Cardiac fibroblast (primary cell): ENCODE data around the gene COL20A1.

ENCODE experiments used
- DNase-seq, 2 donors: peaks; one replicate each; pipeline versions ENCODE4 v3.0.0 to v3.0.0-alpha.2; 2010; ENCODE audit warnings: low read depth in 2 of 2
- H3K4me3 ChIP-seq, 2 donors: replicated peaks in 1 of 2; 1 replicate in 1 of 2; 2 replicates in 1 of 2; pipeline ENCODE4 v1.5.1; 2011; ENCODE audit warnings: low read depth in 2 of 2, low read length in 2 of 2, mild to moderate bottlenecking in 2 of 2, moderate library complexity in 1 of 2
- TF ChIP-seq, protein P1 (sequence below): IDR thresholded peaks from one replicate; pipeline ENCODE4 v1.5.1; 2011; ENCODE audit warnings: low read depth, mild to moderate bottlenecking, low read length, inconsistent platforms

Gene COL20A1

DNA sequence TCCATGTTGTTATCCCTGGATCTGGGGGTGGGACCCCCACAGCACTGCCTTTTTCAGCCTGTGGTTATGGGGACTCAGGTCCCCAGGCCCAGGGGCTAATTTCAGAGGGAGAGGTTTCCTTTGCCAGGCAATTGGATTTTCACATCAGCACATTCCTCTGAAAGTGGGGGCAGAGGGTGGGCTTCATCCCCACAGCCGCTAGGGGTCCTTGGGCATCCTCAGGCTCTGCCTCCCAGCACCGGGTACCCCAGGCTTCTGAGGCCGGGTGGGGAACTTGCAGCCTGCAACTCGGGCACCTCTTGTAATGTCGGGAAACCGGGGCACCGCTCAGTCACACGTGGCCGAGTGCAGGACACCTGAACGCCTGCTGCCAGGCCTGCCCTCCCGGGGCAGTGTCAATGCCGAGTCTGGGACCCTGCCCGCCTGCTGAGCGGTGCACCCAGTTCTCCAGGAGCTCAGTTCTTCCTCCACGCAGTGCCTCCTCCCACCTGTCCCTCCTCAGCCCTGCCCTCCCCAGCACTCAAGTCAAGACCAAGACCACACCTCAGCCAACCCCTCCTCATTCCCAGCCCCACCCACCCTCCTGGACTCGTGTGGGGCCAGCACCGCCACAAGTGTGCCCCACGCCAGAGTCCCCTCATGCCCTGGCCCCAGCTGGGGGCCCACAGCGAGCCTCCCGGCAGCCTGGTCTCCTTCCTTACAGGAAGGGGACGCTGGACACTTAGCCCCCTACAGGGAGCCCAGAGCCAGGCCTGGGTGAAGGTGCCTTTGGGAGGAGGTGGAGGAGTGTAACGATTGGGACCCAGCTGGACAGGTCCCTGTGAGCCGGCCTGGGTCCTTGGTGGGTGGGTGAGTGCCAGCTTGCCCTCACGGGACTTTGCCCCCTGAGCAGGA lies 77.0 kb downstream of the COL20A1 start:
- H3K4me3 ChIP-seq = no peak overlapping the region
- TF ChIP-seq, protein P1, sequence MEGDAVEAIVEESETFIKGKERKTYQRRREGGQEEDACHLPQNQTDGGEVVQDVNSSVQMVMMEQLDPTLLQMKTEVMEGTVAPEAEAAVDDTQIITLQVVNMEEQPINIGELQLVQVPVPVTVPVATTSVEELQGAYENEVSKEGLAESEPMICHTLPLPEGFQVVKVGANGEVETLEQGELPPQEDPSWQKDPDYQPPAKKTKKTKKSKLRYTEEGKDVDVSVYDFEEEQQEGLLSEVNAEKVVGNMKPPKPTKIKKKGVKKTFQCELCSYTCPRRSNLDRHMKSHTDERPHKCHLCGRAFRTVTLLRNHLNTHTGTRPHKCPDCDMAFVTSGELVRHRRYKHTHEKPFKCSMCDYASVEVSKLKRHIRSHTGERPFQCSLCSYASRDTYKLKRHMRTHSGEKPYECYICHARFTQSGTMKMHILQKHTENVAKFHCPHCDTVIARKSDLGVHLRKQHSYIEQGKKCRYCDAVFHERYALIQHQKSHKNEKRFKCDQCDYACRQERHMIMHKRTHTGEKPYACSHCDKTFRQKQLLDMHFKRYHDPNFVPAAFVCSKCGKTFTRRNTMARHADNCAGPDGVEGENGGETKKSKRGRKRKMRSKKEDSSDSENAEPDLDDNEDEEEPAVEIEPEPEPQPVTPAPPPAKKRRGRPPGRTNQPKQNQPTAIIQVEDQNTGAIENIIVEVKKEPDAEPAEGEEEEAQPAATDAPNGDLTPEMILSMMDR = no peak
- no peak for DNase-seq

DNA sequence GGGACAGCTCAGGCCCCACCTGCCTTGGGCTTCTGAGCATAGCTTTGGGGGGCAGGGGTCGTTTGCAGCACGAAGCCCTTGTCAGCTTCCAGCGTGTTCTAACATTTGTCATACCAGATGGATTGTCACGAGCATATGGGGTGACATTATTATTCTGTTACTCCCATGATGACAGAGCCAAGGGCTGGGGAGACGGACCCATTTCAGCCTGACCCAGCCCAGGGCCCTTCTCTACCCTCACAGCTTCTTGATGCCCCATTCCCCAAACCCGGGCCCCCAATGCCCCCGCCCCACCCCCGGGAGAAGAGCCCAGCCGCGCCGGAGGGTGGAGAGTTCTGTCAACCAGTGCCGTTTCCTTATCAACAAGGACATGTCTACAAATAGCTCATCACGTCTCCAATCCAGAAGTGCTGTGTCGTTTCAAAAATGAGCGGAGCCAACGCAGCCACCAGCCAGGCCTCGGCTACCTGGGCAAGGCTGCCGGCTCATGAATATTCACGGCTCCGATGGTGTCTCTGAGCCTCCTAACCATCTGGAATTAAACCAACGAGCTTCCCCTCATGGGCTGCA lies 77.7 kb downstream of the COL20A1 start:
- H3K4me3 ChIP-seq = no peak overlapping the region
- no peak for DNase-seq
- TF ChIP-seq, protein P1 = no peak

DNA sequence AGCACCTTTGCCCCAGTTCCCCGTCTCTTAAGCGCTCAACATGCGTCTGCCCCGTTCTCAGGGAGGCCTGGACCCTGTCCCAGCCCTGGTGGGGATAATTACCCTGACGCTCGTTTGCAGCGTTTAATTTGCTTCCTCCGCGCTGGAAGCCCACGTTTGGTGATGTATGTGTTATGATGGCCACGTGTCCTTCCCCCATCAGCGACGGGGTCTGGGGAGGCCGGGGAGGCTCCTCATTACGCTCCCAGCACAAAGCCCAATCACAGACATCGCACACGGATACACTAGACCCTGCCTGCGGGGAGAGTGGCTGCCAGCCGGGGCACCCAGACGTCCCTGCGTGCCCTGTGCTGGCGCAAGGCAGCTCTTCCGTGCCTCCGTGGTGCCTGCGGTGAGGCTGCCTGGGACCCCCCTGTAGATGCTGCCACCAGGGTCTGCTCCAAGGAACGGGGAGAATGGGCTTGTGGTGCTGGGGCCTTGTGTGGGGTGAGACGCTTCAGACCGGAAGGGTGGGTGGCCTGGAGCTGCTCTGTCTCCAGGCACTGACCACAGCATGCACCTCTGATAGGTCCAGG lies 78.4 kb downstream of the COL20A1 start:
- H3K4me3 ChIP-seq = no peak overlapping the region
- TF ChIP-seq, protein P1 = no peak
- no peak for DNase-seq

DNA sequence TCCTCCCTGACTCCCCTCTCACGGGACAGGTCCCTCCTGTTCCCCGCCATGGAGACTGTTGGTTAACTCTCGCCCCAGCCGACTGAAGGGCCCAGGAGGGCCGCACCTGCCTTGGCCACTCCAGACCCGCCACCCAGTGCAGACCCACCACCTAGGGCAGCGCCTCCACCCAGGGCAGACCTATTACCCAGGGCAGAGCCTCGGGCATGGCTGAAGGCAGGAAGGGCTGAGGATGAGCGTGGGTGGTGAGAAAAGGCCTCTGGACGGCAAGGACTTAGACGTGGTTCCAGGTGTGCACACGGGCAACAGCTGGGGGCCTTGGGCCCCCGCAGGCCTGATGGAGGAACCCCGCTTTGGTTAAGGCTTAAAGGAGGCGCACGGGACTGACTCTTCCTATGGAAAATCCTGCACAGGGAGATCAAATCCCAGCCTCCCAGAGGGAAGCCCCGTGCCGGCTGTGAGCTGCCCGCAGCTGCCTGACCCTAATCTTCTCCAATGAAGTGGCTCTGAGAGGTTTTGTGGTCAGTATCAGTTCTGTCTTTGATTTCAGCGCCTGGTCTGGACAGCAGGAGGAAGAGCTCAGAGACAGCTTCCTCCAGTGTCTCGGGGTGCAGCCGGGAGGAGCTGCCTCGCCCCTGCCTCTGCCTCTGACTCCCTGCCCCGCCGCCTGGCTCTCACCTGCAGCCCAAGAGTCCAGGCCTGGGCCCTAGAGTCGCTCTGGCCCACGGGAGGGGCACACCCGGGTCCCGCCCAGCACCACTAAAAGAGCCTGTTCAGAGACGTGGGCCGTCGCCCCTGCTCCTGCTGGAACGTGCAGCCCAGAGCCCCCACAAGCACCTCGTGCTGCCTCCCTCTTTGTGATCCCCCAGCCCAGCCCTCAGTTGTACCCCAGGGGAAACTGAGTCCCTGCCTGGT lies 80.2 kb downstream of the COL20A1 start:
- no peak overlapping the region for H3K4me3 ChIP-seq
- no peak for DNase-seq
- TF ChIP-seq, protein P1 = no peak

DNA sequence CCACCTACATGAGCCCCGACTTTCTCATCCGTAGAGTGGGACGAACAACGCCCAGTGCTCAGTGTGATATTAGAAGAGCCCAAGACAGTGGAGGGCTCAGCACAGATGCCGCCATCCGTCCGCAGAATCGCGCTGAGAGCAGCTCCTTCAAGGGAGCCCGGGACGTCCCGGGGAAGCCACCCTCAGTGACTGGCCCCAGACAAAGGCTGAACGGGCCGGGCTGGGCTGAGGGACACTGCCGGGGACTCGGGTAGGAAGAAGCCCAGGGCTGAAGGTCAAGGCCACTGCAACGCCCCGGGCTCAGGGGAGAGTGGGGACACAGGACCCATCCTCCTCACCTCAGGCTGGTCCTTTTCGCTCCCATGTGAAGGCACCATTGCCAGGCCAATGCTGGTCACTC lies 81.0 kb downstream of the COL20A1 start:
- H3K4me3 ChIP-seq = no peak overlapping the region
- no peak for DNase-seq
- TF ChIP-seq, protein P1 = no peak

DNA sequence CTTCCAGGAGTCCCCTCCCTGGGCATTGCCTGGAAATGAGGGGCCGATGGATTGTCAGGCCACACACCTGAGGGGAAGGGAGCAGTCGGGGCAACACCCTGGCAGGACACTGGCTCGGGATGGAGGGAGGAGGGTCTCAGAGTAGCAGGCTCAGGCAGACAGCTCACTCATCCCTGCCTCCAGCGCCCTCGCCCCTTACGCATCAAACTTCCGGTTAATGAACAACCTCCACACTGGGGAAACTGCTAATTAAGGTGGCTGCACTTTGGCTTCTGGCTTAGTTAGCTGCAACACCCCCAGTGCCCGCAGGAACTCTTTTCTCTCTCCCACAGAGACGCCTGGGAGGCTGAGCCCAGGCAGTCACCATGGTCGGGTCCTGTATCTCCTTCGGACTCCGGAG lies 81.5 kb downstream of the COL20A1 start:
- TF ChIP-seq, protein P1 = no peak
- no peak for DNase-seq
- H3K4me3 ChIP-seq = no peak overlapping the region
